Measurements from ENCODE around the gene ZG16.

Gene ZG16

DNA sequence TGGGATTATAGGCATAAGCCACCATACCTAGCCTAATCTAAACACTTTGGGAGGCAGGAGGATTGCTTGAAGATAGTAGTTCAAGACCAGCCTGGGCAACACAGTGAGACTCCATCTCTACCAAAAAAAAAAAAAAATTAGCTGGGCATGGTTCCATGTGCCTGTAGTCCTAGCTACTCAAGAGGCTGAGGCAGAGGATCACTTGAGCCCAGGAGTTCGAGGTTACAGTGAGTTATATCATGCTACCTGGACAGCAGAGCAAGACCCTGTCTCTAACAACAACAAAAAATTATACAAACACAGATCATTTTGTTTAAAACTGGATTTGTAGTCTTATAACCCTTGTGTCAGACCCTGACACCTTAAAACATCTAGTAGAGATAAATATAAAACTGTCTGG, 24.5 kb upstream of the ZG16 start:
- TF ChIP-seq, protein P1, sequence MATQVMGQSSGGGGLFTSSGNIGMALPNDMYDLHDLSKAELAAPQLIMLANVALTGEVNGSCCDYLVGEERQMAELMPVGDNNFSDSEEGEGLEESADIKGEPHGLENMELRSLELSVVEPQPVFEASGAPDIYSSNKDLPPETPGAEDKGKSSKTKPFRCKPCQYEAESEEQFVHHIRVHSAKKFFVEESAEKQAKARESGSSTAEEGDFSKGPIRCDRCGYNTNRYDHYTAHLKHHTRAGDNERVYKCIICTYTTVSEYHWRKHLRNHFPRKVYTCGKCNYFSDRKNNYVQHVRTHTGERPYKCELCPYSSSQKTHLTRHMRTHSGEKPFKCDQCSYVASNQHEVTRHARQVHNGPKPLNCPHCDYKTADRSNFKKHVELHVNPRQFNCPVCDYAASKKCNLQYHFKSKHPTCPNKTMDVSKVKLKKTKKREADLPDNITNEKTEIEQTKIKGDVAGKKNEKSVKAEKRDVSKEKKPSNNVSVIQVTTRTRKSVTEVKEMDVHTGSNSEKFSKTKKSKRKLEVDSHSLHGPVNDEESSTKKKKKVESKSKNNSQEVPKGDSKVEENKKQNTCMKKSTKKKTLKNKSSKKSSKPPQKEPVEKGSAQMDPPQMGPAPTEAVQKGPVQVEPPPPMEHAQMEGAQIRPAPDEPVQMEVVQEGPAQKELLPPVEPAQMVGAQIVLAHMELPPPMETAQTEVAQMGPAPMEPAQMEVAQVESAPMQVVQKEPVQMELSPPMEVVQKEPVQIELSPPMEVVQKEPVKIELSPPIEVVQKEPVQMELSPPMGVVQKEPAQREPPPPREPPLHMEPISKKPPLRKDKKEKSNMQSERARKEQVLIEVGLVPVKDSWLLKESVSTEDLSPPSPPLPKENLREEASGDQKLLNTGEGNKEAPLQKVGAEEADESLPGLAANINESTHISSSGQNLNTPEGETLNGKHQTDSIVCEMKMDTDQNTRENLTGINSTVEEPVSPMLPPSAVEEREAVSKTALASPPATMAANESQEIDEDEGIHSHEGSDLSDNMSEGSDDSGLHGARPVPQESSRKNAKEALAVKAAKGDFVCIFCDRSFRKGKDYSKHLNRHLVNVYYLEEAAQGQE (IDR thresholded peaks at IDR 0.05; ENCODE audit: insufficient read depth in 1 of 2, low read depth in 2 of 2, low read length in 2 of 2): no peak
- TF ChIP-seq TAF1 (IDR thresholded peaks at IDR 0.05; ENCODE audit: borderline replicate concordance, insufficient read depth, low read length) (no peak), POLR2AphosphoS5 (IDR thresholded peaks at IDR 0.05; ENCODE audit: low read depth, low read length) (no peak), FOXP2 (optimal IDR thresholded peaks at IDR 0.05; ENCODE audit: borderline replicate concordance, extremely low read depth, extremely low read length, insufficient read depth) (no peak), SIN3A (IDR thresholded peaks at IDR 0.05; ENCODE audit: borderline replicate concordance, insufficient read depth, low read length) (no peak)

DNA sequence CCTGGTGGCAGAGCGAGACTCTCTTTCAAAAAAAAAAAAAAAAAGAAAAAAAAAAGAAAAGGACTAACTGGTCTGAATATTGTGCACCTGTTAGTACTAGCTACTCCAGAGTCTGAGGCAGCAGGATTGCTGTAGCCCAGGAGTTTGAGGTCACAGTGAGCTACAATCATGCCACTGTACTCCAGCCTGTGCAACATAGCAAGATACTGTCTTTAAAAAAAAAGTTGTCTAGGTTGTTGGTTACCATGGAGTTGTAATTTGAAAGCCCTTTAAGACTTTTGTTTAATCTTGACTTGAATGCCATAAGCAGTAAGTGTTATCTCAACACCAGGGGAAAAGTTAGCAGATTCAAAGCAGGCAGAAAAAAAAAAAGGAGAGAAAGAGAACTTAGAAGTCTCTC, 21.4 kb upstream of the ZG16 start:
- TF ChIP-seq, protein P1 (IDR thresholded peaks at IDR 0.05; ENCODE audit: insufficient read depth in 1 of 2, low read depth in 2 of 2, low read length in 2 of 2): no peak
- TF ChIP-seq FOXP2 (optimal IDR thresholded peaks at IDR 0.05; ENCODE audit: borderline replicate concordance, extremely low read depth, extremely low read length, insufficient read depth): no peak
- no peak for TF ChIP-seq SIN3A (IDR thresholded peaks at IDR 0.05; ENCODE audit: borderline replicate concordance, insufficient read depth, low read length)
- TF ChIP-seq POLR2AphosphoS5 (IDR thresholded peaks at IDR 0.05; ENCODE audit: low read depth, low read length): no peak
- no peak for TF ChIP-seq TAF1 (IDR thresholded peaks at IDR 0.05; ENCODE audit: borderline replicate concordance, insufficient read depth, low read length)

DNA sequence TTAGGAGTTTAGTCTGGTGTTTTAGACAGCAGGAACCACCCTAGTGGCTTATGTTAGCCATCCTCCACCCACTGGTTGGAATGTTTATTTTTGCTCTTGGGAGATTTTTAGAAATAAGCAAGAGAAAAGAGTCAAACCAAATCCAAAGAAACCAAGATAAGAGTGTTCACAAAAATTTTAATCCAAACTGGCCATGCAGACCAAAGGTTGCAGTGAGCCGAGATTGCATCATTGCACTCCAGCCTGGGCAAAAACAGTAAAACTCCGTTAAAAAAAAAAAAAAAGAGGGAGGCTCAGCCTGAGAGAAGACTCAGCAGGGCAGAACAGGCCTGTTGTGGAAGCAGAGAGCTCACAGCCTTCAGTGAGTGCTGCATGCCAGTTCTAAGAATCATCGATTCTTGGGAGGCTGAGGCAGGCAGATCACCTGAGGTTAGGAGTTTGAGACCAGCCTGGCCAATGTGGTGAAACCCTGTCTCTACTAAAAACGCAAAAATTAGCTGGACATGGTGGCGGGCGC, 20.0 kb upstream of the ZG16 start:
- no peak for TF ChIP-seq TAF1 (IDR thresholded peaks at IDR 0.05; ENCODE audit: borderline replicate concordance, insufficient read depth, low read length)
- TF ChIP-seq, protein P1 (IDR thresholded peaks at IDR 0.05; ENCODE audit: insufficient read depth in 1 of 2, low read depth in 2 of 2, low read length in 2 of 2): no peak

DNA sequence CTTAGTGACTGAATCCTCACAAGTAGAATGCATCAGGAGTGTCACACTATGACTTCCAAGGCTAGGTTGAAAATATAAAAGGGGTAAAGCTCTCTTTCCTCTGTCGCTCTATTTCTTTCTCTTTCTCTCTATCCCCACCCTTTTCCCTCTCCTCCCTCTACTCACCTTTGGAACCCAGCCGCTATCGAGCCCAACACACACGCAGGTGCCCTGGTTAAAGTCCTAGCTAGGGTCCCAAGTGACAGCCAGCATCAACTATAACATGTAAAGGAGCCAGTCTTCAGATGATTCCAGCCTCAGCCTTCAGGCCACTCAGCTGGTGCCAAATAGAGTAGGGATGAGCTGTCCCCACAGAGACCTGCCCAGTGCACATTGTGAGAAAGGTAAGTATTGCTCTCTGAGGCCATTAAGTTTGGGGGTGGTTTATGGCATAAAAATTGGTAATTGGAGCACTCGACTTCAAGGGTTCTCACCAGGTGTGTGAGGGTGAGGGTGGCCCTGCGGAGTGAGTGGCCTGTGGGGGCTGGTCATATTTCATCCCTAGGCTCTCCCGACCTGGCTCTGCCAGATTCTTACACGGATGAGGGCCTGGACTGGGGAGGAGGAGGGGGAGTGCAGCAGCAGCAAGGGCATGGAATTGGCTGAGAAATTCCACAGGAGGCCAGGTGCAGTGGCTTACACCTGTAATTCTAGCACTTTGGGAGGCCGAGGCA, 17.3 kb upstream of the ZG16 start:
- TF ChIP-seq SIN3A (IDR thresholded peaks at IDR 0.05; ENCODE audit: borderline replicate concordance, insufficient read depth, low read length) (no peak), TAF1 (IDR thresholded peaks at IDR 0.05; ENCODE audit: borderline replicate concordance, insufficient read depth, low read length) (no peak), POLR2AphosphoS5 (IDR thresholded peaks at IDR 0.05; ENCODE audit: low read depth, low read length) (no peak), FOXP2 (optimal IDR thresholded peaks at IDR 0.05; ENCODE audit: borderline replicate concordance, extremely low read depth, extremely low read length, insufficient read depth) (no peak)
- TF ChIP-seq, protein P1 (IDR thresholded peaks at IDR 0.05; ENCODE audit: insufficient read depth in 1 of 2, low read depth in 2 of 2, low read length in 2 of 2): no peak
